AG04449 (cell line): ENCODE measurements around the gene VCL.
A peak's percentile ranks its signal among the peaks of the same experiment; 100 is the strongest.
"Not testable (repeated sequence)": the region's sequence is repeated elsewhere in the genome, so short reads cannot be mapped to it uniquely, and the experiment has no call there.

Experiments
- CTCF ChIA-PET: fragments of 350-600 bp; formaldehyde crosslinking; extraction: SDS; loops from one replicate; lab custom pipeline; 2021; ENCODE audit warnings: antibody characterized with exemption; lab: Yijun Ruan, JAX
- POLR2A ChIA-PET: fragments of 400-600, 350-600 bp; formaldehyde crosslinking; extraction: SDS; loops from one replicate; lab custom pipeline; 2020; ENCODE audit warnings: antibody characterized with exemption, inconsistent platforms; lab: Yijun Ruan, JAX
- DNase-seq: peaks from one replicate; pipeline ENCODE4 v3.0.0-alpha.2; 2010; ENCODE audit warnings: low read depth, low spot score
- H3K4me3 ChIP-seq: 2 replicates; pipeline ENCODE4 v1.5.1; 2011; ENCODE audit warnings: low read depth, mild to moderate bottlenecking, control low read depth, low read length
- TF ChIP-seq, protein P1 (sequence below): IDR thresholded peaks from one replicate; pipeline ENCODE4 v1.5.1; 2011; ENCODE audit warnings: mild to moderate bottlenecking, moderate library complexity, low read length, control low read depth, inconsistent platforms; ENCODE audit not compliant: insufficient read depth; ENCODE audit errors: missing control alignments

The VCL gene

DNA sequence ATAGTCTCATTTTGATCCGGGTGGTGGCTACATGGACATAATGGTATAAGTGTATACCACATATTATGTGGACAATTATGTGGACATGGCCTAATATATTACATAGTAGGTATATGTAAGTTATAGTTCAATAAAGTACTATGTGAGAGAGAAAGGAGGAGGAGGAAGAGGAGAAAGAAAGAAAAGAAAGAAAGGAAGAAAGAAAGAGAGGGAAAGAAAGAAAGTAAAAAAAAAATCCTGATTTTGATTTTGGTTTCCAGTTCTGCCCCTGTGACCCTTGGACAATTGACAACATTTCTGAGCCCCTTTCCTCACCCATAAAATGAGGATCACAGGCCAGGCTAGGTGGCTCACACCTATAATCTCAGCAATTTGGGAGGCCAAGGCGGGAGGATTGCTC lies 42.2 kb upstream of the VCL start:
- TF ChIP-seq, protein P1, sequence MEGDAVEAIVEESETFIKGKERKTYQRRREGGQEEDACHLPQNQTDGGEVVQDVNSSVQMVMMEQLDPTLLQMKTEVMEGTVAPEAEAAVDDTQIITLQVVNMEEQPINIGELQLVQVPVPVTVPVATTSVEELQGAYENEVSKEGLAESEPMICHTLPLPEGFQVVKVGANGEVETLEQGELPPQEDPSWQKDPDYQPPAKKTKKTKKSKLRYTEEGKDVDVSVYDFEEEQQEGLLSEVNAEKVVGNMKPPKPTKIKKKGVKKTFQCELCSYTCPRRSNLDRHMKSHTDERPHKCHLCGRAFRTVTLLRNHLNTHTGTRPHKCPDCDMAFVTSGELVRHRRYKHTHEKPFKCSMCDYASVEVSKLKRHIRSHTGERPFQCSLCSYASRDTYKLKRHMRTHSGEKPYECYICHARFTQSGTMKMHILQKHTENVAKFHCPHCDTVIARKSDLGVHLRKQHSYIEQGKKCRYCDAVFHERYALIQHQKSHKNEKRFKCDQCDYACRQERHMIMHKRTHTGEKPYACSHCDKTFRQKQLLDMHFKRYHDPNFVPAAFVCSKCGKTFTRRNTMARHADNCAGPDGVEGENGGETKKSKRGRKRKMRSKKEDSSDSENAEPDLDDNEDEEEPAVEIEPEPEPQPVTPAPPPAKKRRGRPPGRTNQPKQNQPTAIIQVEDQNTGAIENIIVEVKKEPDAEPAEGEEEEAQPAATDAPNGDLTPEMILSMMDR: no peak
- no peak overlapping the region for H3K4me3 ChIP-seq
- POLR2A ChIA-PET: interaction anchor here (1.1 kb wide), 1 partner anchor 68 kb away, joined by 3 read pairs; no protein-coding TSS in a partner anchor
- DNase-seq: no peak
- CTCF ChIA-PET: interaction anchor here (1.3 to 3.5 kb wide), 6 partner anchors 11 to 124 kb away, joined by 3 to 31 read pairs (median 16); no protein-coding TSS in a partner anchor

DNA sequence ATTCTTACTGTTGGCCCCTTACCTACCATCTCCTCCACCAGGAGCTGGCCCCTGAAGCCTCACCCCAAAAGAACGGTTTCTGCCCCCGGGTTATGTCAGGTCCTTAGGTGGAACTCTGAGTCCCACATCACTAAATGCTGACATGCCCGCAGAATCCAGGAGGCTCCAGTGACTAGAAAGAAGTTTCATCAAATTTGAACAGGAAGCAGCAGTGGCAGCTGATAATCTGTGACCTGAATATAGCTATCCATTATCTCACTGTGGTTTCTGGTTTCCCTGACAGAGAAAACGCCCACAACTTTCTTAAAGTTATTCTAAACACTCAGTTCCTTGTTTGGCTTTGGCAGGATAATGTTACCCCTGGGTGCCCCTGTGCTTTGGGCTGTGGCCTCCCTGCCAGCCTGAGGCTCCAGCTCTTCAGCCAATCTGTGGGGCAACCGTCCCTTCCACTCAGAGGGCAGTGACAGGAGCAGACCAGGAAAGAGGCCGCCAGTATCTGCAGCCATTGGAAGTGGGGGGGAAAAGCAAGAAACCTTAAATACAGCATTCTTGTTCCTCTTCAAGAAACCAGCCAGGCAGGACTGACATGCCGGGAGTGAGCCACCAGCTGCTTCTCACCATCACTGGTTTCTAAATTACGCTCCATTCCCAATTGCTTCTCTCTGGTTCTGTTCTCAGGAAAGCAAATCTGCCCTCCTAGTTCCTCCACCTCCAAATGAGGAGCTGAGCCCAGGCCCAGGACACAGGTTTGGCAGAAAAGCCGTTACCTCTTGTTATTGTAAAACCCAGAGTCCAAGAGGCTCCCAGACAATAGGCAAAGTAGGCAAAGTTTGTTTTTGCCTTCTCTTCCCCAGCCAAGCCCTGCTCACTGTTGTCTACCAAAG lies 41.2 kb upstream of the VCL start:
- DNase-seq: no peak
- no peak overlapping the region for H3K4me3 ChIP-seq
- ChIA-PET CTCF (interaction anchor here (0.8 to 3.5 kb wide), 20 partner anchors 10 to 140 kb away, joined by 3 to 31 read pairs (median 4); no protein-coding TSS in a partner anchor), POLR2A (interaction anchor here (1.1 to 1.3 kb wide), 2 partner anchors 43 to 69 kb away, joined by 3 to 5 read pairs; no protein-coding TSS in a partner anchor)
- TF ChIP-seq, protein P1: no peak

DNA sequence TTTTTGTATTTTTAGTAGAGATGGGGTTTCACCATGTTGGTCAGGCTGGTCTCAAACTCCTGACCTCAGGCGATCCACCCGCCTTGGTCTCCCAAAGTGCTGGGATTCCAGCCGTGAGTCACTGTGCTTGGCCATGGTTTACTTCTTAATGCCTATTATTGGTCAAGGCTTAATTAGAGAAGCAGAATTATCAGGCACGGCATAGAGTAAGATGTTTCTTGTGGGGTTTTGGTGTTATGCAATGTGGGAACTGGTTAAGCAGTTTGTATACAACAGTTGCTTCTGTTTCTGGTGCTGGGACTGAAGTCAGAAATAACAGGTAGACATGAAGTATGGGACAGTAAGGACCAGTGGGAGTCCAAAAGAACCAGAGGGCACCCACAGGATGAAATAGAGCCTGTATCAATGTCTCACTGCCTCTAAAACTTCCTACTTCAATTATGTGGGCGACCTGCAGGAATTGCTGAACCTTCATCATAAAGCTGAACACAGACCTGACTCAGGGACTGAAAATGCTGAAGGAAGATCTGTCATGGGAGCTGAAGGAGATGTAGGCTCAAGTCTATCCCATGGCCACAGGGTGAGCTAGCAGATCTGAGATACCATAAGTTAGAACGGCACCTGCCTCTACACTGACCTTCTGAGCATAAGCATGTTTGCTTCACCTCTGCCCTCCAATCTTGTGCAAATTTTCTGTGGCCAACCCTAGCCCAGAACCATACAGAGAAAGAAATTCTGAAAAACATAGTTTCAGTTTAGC lies 38.3 kb upstream of the VCL start:
- DNase-seq: no peak
- H3K4me3 ChIP-seq: no peak overlapping the region
- ChIA-PET POLR2A (interaction anchor here (0.7 kb wide), 1 partner anchor 38 kb away, joined by 3 read pairs; no protein-coding TSS in a partner anchor), CTCF (interaction anchor here (0.7 to 1.5 kb wide), 5 partner anchors 9 to 113 kb away, joined by 3 to 5 read pairs (median 3); no protein-coding TSS in a partner anchor)
- TF ChIP-seq, protein P1: no peak

DNA sequence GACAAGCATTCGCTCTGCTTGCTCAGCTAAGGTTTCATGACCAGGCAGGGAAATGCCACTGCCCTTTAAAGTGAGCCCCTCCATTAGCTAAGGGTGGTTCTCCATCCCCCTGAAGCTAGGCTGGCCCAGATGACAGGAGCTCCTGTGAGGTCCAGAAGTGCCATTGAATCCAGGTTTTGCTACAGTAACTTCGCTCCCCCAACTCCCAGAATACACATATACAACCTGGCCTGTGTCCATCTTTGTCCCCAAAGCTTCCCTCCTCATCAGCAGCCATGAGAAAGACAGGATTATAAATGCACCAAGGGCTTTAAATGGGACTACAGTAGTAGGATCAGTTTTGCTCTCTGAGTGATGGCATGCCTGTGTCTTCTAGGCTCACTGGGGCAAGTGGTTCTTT lies 35.5 kb upstream of the VCL start:
- no peak for DNase-seq
- TF ChIP-seq, protein P1: no peak
- H3K4me3 ChIP-seq: no peak overlapping the region
- POLR2A ChIA-PET: interaction anchor here (0.5 kb wide), 1 partner anchor 68 kb away, joined by 3 read pairs; no protein-coding TSS in a partner anchor
- CTCF ChIA-PET: interaction anchor here (0.6 to 1.1 kb wide), 3 partner anchors 8 to 76 kb away, joined by 3 to 5 read pairs (median 3); no protein-coding TSS in a partner anchor

DNA sequence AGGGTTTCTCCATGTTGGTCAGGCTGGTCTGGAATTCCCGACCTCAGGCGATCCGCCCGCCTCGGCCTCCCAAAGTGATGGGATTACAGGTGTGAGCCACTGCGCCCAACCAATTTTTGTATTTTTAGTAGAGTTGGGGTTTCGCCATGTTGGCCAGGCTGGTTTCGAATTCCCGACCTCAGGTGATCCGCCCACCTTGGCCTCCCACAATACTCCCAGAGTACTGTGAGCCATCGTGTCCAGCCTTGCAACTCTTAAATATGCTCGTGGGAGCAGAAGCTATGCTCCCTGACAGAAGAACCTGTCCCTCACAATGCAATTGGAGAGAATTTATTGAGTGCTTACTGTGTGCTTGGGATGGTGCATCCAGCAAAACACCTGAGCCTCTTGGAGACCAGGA lies 34.4 kb upstream of the VCL start:
- CTCF ChIA-PET: interaction anchor here (1.0 to 1.9 kb wide), 3 partner anchors 10 to 84 kb away, joined by 3 to 12 read pairs (median 5); no protein-coding TSS in a partner anchor
- POLR2A ChIA-PET: not testable (repeated sequence)

DNA sequence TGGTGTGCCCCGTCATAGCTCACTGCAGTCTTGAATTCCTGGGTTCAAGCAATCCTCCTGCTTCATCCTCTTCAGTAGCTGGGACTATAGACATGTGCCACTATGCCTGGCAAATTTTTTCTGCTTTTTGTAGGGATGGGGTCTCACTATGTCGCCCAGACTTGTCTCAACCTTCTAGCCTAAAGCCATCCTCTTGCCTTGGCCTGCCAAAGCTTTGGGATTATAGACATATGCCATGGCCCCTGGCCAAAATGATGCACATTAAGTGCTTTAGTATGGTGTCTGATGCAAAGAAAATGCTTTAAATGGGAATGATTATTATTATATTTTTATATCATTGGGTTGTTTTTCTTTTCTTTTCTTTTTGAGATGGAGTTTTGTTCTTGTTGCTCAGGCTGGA lies 33.2 kb upstream of the VCL start:
- ChIA-PET POLR2A (interaction anchor here (1.0 kb wide), 1 partner anchor 76 kb away, joined by 3 read pairs; no protein-coding TSS in a partner anchor), CTCF (interaction anchor here (1.4 to 5.2 kb wide), 4 partner anchors 8 to 85 kb away, joined by 5 to 36 read pairs (median 19); no protein-coding TSS in a partner anchor)
- DNase-seq: no peak
- no peak overlapping the region for H3K4me3 ChIP-seq
- TF ChIP-seq, protein P1: no peak

More for the DNA sequence above, 34.4 kb upstream of the VCL start:
- not testable (repeated sequence) for DNase-seq, H3K4me3 ChIP-seq

DNA sequence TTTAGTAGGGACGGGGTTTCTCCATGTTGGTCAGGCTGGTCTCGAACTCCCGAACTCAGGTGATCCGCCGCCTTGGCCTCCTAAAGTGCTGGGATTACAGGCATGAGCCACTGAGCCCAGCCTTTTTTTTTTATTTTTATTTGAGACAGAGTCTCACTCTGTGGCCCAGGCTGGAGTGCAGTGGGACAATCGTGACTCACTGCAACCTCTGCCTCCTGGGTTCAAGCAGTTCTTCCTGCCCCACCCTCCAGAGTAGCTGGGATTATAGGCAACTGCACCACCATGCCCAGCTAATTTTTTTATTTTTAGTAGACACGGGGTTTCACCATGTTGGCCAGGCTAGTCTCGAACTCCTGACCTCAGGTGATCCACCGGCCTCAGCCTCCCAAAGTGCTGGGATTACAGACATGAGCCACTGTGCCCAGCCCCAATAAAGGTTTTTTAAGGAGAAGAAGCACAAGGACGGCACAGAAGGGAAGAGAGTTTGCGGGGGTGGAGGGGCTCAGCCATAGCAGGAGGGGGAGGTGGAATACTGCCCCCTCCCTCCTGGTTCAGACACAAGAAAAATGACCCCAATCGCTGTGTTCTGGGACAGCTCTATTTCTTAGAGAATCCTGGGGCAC lies 32.5 kb upstream of the VCL start:
- ChIA-PET CTCF (interaction anchor here (1.2 to 5.2 kb wide), 5 partner anchors 8 to 86 kb away, joined by 4 to 36 read pairs (median 5); no protein-coding TSS in a partner anchor), POLR2A (interaction anchor here (1.0 to 1.8 kb wide), 7 partner anchors 32 to 211 kb away, joined by 3 to 10 read pairs (median 4); partner anchors contain the start of gene VCL)
- peak overlapping the region; percentile 12 for H3K4me3 ChIP-seq
- not testable (repeated sequence) for DNase-seq
